Measurements from ENCODE around the gene NOB1.

NOB1 gene

DNA sequence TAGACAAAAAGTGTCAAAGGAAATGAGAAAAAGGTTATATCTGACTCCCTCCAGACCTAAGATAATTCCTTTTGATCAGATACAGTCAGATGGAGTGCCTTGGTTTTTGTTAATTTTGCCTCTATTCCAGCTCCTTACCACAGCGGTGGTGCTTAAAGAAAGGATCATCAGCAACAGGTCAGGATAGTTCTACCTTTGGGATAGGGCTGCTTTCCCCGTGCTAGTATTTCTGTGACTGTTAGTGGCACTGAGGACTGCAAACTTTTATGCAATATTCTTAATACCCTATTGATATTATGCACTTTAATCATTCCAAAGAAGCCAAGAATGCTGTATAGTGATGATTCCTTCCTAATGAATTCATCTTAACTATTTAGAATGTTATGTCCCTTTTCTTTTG, 52.9 kb downstream of the NOB1 start:
- no peaks in the 10 kb centered on the region for H3K27me3 Mint-ChIP-seq
- H3K4me1 Mint-ChIP-seq (ENCODE audit: low read depth): no peaks in the 10 kb centered on the region
- H3K27ac Mint-ChIP-seq: no peak overlapping the region
- intact Hi-C loops (cut with micrococcal nuclease): no loop called here
- peaks cover 49% of the 10 kb centered on the region for H3K36me3 Mint-ChIP-seq (ENCODE audit: low read depth)
- H3K4me3 Mint-ChIP-seq: no peak overlapping the region
- H3K9me3 Mint-ChIP-seq: no peaks in the 10 kb centered on the region

DNA sequence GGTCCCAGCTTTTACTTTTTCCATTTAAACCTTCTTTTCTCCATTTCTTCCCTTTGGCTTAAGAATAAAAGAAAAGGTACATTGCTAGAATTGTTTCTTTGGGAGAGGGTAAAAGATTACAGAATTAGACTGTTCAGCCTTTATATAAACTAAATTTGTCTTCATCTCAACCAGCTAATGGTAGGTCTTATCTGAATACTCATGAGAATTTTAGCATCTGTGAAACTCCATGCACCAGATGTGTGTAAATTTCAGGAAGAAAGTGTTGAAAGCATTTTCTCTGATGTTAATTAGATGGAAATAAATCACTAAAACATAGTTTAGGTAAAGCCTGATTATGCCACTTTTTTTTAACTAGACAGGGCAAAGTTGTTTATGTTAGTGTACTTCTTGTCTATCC, 53.3 kb downstream of the NOB1 start:
- Mint-ChIP-seq H3K4me1 (ENCODE audit: low read depth) (no peaks in the 10 kb centered on the region), H3K27me3 (no peaks in the 10 kb centered on the region), H3K27ac (no peak overlapping the region), H3K36me3 (ENCODE audit: low read depth) (peaks cover 46% of the 10 kb centered on the region), H3K9me3 (no peaks in the 10 kb centered on the region), H3K4me3 (no peak overlapping the region)
- intact Hi-C loops (cut with micrococcal nuclease): no loop called here

DNA sequence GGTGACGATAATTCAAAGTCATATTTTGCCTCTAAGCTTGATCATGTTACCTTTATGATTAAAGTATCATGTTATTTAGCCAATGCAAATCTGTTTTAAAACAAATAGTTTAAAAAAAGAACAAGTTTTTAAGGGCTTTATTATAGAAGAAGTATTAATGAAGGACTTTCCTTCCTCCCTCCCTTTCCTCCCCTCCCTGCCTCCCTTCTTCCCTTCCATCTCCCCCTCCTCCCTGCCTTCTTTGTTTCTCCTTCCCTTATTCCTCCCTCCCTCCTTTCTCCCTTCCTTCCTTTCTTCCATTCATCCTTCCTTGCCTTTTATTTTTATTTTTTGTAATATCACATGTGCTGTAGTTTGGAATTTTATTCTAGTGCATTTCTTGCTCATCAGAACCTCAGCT, 54.8 kb downstream of the NOB1 start:
- Mint-ChIP-seq H3K4me3 (no peak overlapping the region), H3K4me1 (ENCODE audit: low read depth) (no peaks in the 10 kb centered on the region), H3K27me3 (no peaks in the 10 kb centered on the region), H3K9me3 (no peaks in the 10 kb centered on the region), H3K36me3 (ENCODE audit: low read depth) (peaks cover 57% of the 10 kb centered on the region), H3K27ac (no peak overlapping the region)
- intact Hi-C loops (cut with micrococcal nuclease): no loop called here

DNA sequence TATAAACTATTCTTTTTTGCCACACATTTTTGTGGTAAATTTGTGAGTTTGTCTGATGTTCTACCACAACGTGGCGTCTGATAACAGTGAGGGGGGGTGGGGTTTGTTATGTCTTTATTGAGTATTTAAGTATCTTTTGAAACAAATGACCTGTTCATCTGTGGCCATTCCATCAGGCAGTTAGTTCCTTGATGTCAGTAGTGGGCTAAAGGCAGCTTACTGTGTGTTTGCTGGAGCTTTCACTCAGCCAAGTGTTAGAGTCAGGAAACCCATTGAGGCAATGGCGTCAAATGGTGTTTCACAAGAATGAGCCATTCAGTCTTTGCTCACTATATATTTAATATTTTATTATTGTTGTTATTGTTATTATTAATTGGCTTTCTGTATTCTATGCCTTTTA, 56.3 kb downstream of the NOB1 start:
- Mint-ChIP-seq H3K27ac (no peak overlapping the region), H3K9me3 (no peaks in the 10 kb centered on the region), H3K4me1 (ENCODE audit: low read depth) (no peaks in the 10 kb centered on the region), H3K4me3 (no peak overlapping the region), H3K27me3 (no peaks in the 10 kb centered on the region), H3K36me3 (ENCODE audit: low read depth) (peaks cover 60% of the 10 kb centered on the region)
- intact Hi-C loops (cut with micrococcal nuclease): no loop called here

DNA sequence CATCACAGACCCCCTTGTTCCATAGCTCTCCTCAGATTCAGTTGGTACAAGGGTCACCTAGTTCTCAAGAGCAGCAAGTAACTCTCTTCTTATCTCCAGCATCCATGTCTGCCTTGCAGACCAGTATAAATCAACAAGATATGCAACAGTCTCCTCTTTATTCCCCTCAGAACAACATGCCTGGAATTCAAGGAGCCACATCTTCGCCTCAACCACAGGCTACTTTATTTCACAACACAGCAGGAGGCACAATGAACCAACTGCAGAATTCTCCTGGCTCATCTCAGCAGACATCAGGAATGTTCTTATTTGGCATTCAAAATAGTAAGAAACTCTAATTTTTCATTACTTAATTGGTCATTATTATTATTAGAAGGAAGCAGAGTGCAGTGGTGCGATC, 60.8 kb downstream of the NOB1 start:
- Mint-ChIP-seq H3K27me3 (no peaks in the 10 kb centered on the region), H3K27ac (no peak overlapping the region), H3K4me3 (no peak overlapping the region), H3K9me3 (no peaks in the 10 kb centered on the region), H3K36me3 (ENCODE audit: low read depth) (peaks cover 71% of the 10 kb centered on the region), H3K4me1 (ENCODE audit: low read depth) (no peaks in the 10 kb centered on the region)
- intact Hi-C loops (cut with micrococcal nuclease): no loop called here

DNA sequence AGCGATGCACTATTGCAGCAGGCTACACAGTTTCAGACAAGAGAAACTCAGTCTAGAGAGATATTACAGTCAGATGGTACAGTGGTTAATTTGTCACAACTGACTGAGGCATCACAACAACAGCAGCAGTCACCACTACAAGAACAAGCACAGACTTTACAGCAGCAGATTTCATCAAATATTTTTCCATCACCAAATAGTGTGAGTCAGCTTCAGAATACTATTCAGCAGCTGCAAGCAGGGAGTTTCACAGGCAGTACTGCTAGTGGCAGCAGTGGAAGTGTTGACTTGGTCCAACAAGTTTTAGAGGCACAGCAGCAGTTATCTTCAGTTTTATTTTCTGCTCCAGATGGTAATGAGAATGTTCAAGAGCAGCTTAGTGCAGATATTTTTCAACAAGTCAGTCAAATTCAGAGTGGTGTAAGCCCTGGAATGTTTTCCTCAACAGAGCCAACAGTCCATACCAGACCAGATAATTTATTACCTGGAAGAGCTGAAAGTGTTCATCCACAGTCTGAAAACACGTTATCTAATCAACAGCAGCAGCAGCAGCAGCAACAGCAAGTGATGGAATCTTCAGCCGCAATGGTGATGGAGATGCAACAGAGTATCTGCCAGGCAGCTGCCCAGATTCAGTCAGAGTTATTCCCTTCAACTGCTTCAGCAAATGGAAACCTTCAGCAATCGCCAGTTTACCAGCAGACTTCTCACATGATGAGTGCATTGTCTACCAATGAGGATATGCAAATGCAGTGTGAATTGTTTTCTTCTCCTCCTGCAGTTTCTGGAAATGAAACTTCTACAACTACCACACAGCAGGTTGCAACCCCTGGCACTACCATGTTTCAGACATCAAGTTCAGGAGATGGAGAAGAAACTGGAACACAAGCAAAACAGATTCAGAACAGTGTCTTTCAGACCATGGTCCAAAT, 62.5 kb downstream of the NOB1 start:
- no peaks in the 10 kb centered on the region for H3K9me3 Mint-ChIP-seq
- H3K4me1 Mint-ChIP-seq (ENCODE audit: low read depth): no peaks in the 10 kb centered on the region
- H3K27ac Mint-ChIP-seq: no peak overlapping the region
- peaks cover 63% of the 10 kb centered on the region for H3K36me3 Mint-ChIP-seq (ENCODE audit: low read depth)
- no peaks in the 10 kb centered on the region for H3K27me3 Mint-ChIP-seq
- H3K4me3 Mint-ChIP-seq: no peak overlapping the region
- intact Hi-C loops (cut with micrococcal nuclease): no loop called here
